A549 treated with dexamethasone at 1 μM for 4 hours (cell line): ENCODE results near the gene AEN. TPM values are rescaled to one million over a fixed set of nuclear protein-coding genes. Genes with fewer than 3 reads are reported as not detected.

Source experiments
- total RNA-seq: library from RNA; stranded (reverse); fragments of 200-300 nt; extraction: Qiagen RNA extraction; gene quantifications from 5 replicates; pipeline ENCODE4 v1.2.3, GENCODE V29; 2022

The AEN gene, protein sequence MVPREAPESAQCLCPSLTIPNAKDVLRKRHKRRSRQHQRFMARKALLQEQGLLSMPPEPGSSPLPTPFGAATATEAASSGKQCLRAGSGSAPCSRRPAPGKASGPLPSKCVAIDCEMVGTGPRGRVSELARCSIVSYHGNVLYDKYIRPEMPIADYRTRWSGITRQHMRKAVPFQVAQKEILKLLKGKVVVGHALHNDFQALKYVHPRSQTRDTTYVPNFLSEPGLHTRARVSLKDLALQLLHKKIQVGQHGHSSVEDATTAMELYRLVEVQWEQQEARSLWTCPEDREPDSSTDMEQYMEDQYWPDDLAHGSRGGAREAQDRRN
- total RNA-seq, result 72.5 to 84.1 TPM (median 79.5 TPM) in 5 replicates

DNA sequence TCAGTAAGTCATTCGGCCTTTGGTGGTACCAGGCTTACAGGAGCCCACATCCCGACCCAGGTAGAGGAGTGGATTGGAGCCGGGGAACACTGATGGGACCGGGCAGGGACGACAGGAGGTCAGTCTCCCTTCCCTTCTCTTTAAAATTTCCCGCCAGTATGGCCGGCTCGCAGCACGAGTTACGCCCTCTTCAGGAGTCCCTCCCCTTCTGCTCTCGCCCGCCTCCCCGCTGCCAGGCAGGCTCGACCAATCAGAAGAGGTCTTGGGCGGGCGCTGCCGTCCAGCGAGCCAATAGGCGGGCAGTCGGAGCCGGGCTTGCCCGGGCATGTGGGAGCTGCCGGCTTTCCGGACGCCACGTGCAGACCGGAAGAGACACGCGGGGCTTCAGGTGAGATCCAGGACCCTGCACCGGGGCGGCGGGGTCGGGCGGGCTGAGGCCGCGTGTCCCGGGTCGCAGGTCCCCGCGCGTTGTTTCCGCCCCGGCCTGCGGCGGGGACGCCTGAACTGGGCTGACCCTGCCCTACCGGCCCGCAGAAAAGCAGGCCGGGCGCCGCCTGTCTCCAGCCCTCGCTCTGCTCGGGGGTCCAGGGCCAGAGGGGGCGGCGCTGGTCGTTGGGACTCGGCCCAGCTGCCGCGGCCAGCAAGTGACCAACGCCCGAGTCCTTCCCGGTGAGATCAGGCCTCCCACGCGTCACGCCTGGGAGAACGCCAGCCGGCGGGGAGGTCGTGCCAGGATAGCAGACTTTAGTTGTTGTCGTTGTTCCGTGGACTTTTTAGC lies at the start of gene AEN:
Gene AEN, plus strand, starts transcription at position 346 of the 778 bp plus-strand sequence. CDS start 4,870 bp downstream, outside the sequence.

DNA sequence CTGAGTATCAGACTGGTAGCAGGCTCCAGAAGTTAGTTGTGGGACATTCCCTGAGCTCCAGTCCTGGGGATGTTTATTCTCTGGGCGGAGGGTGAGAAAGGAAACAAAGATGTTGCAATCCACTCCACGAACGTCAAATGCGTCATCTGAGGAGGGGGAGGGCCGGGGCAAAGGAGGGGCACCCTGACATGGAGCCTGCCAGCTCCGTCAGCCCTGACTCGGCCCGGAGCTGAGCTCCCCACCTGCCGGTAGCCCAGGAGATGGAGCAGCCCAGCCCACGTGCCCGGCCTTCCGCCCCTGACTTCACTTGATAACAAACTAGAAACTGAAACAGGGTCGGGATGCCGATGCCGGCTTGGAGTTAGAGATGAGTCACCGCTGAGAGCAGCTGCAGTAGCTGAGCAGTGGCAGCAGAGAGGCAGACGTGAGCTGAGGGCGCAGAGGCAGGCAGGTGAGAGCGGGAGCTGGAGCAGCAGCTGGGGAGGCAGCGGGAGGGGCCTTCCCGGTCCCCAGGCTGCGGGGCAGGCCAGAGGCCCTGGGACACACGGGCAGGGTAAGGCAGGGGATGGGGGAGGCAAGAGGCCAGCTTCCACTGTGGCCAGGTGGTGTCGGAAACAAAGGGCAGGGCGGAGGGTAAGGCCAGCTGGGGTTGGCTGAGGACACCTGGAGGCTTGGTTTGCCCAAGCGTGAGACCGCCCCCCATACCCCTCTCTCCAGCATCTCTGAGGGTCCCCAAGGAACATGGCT lies 17.7 kb downstream of the AEN start, which contains the start of gene ISG20:
Gene ISG20, plus strand, starts transcription at position 391 of the 747 bp plus-strand sequence. Its CDS starts 351 bp downstream, at position 742.

Other genes with a start within 250 kb of the AEN start
- gene MRPL46, start 154.0 kb upstream of the AEN start, total RNA-seq, result 51.8 to 62.5 TPM (median 55.1 TPM) in 5 replicates
- gene MRPS11, start 153.6 kb upstream of the AEN start, total RNA-seq, result 93.7 to 103 TPM (median 95.7 TPM) in 5 replicates
- gene DET1, start 74.7 kb upstream of the AEN start, total RNA-seq, result 5.6 to 6.5 TPM (median 6.0 TPM) in 5 replicates
- gene ISG20, start 17.7 kb downstream of the AEN start, total RNA-seq, result 32.2 to 43.2 TPM (median 39.9 TPM) in 5 replicates
- 0.82 to 1.2 TPM (median 1.2 TPM) in 5 replicates for gene ACAN, start 182.1 kb downstream of the AEN start, total RNA-seq